Neural cell (in vitro differentiated cells): ENCODE results near the gene ZFX. TPM values are rescaled to one million over a fixed set of nuclear protein-coding genes. Genes with fewer than 3 reads are reported as not detected.

ENCODE experiments used
- H2AFZ ChIP-seq: fragments of 200-600, 300-800 bp; sonication (generic), shearing (Covaris generic); 2 replicates; pipeline ENCODE4 v1.6.0; 2014; ENCODE audit warnings: low read depth, mild to moderate bottlenecking, antibody characterized with exemption, low read length, moderate library complexity
- H3F3A ChIP-seq: fragments of 200-600 bp; shearing (Covaris generic); 2 replicates; pipeline ENCODE4 v1.6.1; 2016; ENCODE audit warnings: mild to moderate bottlenecking, moderate library complexity, mixed read lengths, antibody characterized with exemption, low read length; ENCODE audit not compliant: insufficient read depth, poor library complexity, severe bottlenecking
- H3K27ac ChIP-seq: fragments of 200-600, 300-800 bp; sonication (generic), shearing (Covaris generic); 2 replicates; pipeline ENCODE4 v1.5.1; 2014; ENCODE audit warnings: mild to moderate bottlenecking, low read length, moderate library complexity
- H3K27me3 ChIP-seq: fragments of 300-800, 200-600 bp; sonication (generic), shearing (Covaris generic); 2 replicates; pipeline ENCODE4 v1.6.0; 2014; ENCODE audit warnings: mild to moderate bottlenecking, low read depth, low read length, moderate library complexity; ENCODE audit not compliant: insufficient read depth
- H3K36me3 ChIP-seq: fragments of 300-800, 200-600 bp; sonication (generic), shearing (Covaris generic); 2 replicates; pipeline ENCODE4 v1.5.1; 2014; ENCODE audit warnings: mild to moderate bottlenecking, antibody characterized with exemption, low read length, moderate library complexity; ENCODE audit not compliant: insufficient read depth
- H3K4me2 ChIP-seq: fragments of 300-800, 200-600 bp; sonication (generic), shearing (Covaris generic); 2 replicates; pipeline ENCODE4 v1.6.0; 2014; ENCODE audit warnings: mild to moderate bottlenecking, low read length
- H3K4me3 ChIP-seq: fragments of 300-800, 200-600 bp; sonication (generic), shearing (Covaris generic); 2 replicates; pipeline ENCODE4 v1.5.1; 2014; ENCODE audit warnings: mild to moderate bottlenecking, low read length, moderate library complexity
- H3K79me2 ChIP-seq: fragments of 200-600 bp; shearing (Covaris generic); replicated peaks from 2 replicates; pipeline ENCODE4 v1.6.0; 2014; ENCODE audit warnings: mild to moderate bottlenecking, low read length, moderate library complexity; ENCODE audit not compliant: insufficient read depth
- H3K9ac ChIP-seq: fragments of 300-800, 200-600 bp; sonication (generic), shearing (Covaris generic); 2 replicates; pipeline ENCODE4 v1.6.1; 2016; ENCODE audit warnings: mild to moderate bottlenecking, low read length, mixed read lengths
- H3K9me2 ChIP-seq: fragments of 200-600 bp; shearing (Covaris generic); 2 replicates; pipeline ENCODE4 v1.6.1; 2016; ENCODE audit warnings: mild to moderate bottlenecking, low read length, mixed read lengths; ENCODE audit not compliant: insufficient read depth
- H3K9me3 ChIP-seq: fragments of 200-600, 300-800 bp; sonication (generic), shearing (Covaris generic); 2 replicates; pipeline ENCODE4 v1.6.1; 2016; ENCODE audit warnings: mild to moderate bottlenecking, mixed run types, low read length, moderate library complexity, mixed read lengths
- H4K20me1 ChIP-seq: fragments of 200-600 bp; shearing (Covaris generic); 2 replicates; pipeline ENCODE4 v1.6.1; 2016; ENCODE audit warnings: mild to moderate bottlenecking, mixed run types; ENCODE audit not compliant: insufficient read depth
- EP300 ChIP-seq: fragments of 450-650 bp; conservative IDR thresholded peaks from 2 replicates; pipeline ENCODE4 v1.6.1; 2014; ENCODE audit warnings: antibody characterized with exemption, mild to moderate bottlenecking, moderate library complexity; ENCODE audit not compliant: poor library complexity, severe bottlenecking
- EZH2 ChIP-seq: fragments of 200-600, 300-800 bp; shearing (Covaris generic), sonication (generic); IDR thresholded peaks from 2 replicates; pipeline ENCODE4 v1.6.1; 2014; ENCODE audit warnings: antibody characterized with exemption, low read length, borderline replicate concordance, mild to moderate bottlenecking; ENCODE audit not compliant: insufficient read depth, poor library complexity, severe bottlenecking
- MXI1 ChIP-seq: fragments of 450-650 bp; conservative IDR thresholded peaks from 2 replicates; pipeline ENCODE4 v1.6.1; 2014; ENCODE audit warnings: antibody characterized with exemption, mild to moderate bottlenecking; ENCODE audit not compliant: poor library complexity, severe bottlenecking
- POLR2AphosphoS5 ChIP-seq: IDR thresholded peaks from 2 replicates; pipeline ENCODE4 v1.6.1; 2012
- RAD21 ChIP-seq: fragments of 450-650 bp; conservative IDR thresholded peaks from 2 replicates; pipeline ENCODE4 v1.6.1; 2014; ENCODE audit warnings: antibody characterized with exemption, mild to moderate bottlenecking, moderate library complexity
- SMC3 ChIP-seq: fragments of 450-650 bp; conservative IDR thresholded peaks from 2 replicates; pipeline ENCODE4 v1.6.1; 2014; ENCODE audit warnings: antibody characterized with exemption, mild to moderate bottlenecking, moderate library complexity; ENCODE audit not compliant: poor library complexity
- TAF1 ChIP-seq: IDR thresholded peaks from 2 replicates; pipeline ENCODE4 v1.6.1; 2012; ENCODE audit warnings: low read depth
- polyA plus RNA-seq: library from polyadenylated mRNA; depleted of rRNA; stranded (reverse); fragments of >200 nt; gene quantifications from 2 replicates; pipeline ENCODE4 v1.2.3, GENCODE V29; 2014
- TF ChIP-seq, protein P1 (sequence below): IDR thresholded peaks from 2 replicates; pipeline ENCODE4 v1.6.1; 2012; ENCODE audit warnings: borderline replicate concordance
- TF ChIP-seq, protein P2 (sequence below): fragments of 450-650 bp; IDR thresholded peaks from 2 replicates; pipeline ENCODE4 v1.5.1; 2014; ENCODE audit warnings: antibody characterized with exemption, mild to moderate bottlenecking, moderate library complexity; ENCODE audit not compliant: poor library complexity, severe bottlenecking

The ZFX gene
- polyA plus RNA-seq, 1 donor from 2014 or later: 12.5 TPM

DNA sequence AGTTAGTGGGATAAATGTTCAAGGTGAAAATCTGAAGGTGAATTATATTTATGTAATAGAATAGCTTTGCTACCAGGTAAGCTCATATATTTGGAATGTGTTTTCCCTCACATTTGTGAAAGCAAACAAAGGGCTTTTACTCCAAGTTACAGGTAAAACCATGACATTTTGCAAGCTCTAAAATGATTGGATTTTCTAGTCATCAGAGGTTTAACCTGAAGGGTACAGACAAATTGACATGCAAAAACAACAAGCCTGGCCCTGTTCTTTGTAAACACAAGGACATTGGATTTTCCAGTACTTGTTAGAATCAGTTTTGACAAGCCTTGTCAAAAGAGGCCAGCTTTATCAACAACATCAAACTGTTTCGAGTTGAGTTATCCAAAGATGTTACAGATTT lies 51.7 kb downstream of the ZFX start:
- Histone ChIP-seq H3K9me3 (no peaks in the 10 kb centered on the region), H3K79me2 (no peaks in the 10 kb centered on the region), H3F3A (no peaks in the 10 kb centered on the region), H3K4me2 (no peak overlapping the region), H3K9ac (no peak overlapping the region), H2AFZ (no peak overlapping the region), H3K9me2 (no peaks in the 10 kb centered on the region), H3K27ac (no peak overlapping the region), H3K4me3 (no peak overlapping the region), H3K36me3 (no peaks in the 10 kb centered on the region), H4K20me1 (no peaks in the 10 kb centered on the region), H3K27me3 (no peaks in the 10 kb centered on the region)
- TF ChIP-seq, protein P1, sequence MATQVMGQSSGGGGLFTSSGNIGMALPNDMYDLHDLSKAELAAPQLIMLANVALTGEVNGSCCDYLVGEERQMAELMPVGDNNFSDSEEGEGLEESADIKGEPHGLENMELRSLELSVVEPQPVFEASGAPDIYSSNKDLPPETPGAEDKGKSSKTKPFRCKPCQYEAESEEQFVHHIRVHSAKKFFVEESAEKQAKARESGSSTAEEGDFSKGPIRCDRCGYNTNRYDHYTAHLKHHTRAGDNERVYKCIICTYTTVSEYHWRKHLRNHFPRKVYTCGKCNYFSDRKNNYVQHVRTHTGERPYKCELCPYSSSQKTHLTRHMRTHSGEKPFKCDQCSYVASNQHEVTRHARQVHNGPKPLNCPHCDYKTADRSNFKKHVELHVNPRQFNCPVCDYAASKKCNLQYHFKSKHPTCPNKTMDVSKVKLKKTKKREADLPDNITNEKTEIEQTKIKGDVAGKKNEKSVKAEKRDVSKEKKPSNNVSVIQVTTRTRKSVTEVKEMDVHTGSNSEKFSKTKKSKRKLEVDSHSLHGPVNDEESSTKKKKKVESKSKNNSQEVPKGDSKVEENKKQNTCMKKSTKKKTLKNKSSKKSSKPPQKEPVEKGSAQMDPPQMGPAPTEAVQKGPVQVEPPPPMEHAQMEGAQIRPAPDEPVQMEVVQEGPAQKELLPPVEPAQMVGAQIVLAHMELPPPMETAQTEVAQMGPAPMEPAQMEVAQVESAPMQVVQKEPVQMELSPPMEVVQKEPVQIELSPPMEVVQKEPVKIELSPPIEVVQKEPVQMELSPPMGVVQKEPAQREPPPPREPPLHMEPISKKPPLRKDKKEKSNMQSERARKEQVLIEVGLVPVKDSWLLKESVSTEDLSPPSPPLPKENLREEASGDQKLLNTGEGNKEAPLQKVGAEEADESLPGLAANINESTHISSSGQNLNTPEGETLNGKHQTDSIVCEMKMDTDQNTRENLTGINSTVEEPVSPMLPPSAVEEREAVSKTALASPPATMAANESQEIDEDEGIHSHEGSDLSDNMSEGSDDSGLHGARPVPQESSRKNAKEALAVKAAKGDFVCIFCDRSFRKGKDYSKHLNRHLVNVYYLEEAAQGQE: no peak
- TF ChIP-seq TAF1 (no peak), EZH2 (no peak), EP300 (no peak), POLR2AphosphoS5 (no peak), MXI1 (no peak), SMC3 (no peak), RAD21 (no peak)
- TF ChIP-seq, protein P2, sequence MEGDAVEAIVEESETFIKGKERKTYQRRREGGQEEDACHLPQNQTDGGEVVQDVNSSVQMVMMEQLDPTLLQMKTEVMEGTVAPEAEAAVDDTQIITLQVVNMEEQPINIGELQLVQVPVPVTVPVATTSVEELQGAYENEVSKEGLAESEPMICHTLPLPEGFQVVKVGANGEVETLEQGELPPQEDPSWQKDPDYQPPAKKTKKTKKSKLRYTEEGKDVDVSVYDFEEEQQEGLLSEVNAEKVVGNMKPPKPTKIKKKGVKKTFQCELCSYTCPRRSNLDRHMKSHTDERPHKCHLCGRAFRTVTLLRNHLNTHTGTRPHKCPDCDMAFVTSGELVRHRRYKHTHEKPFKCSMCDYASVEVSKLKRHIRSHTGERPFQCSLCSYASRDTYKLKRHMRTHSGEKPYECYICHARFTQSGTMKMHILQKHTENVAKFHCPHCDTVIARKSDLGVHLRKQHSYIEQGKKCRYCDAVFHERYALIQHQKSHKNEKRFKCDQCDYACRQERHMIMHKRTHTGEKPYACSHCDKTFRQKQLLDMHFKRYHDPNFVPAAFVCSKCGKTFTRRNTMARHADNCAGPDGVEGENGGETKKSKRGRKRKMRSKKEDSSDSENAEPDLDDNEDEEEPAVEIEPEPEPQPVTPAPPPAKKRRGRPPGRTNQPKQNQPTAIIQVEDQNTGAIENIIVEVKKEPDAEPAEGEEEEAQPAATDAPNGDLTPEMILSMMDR: no peak

DNA sequence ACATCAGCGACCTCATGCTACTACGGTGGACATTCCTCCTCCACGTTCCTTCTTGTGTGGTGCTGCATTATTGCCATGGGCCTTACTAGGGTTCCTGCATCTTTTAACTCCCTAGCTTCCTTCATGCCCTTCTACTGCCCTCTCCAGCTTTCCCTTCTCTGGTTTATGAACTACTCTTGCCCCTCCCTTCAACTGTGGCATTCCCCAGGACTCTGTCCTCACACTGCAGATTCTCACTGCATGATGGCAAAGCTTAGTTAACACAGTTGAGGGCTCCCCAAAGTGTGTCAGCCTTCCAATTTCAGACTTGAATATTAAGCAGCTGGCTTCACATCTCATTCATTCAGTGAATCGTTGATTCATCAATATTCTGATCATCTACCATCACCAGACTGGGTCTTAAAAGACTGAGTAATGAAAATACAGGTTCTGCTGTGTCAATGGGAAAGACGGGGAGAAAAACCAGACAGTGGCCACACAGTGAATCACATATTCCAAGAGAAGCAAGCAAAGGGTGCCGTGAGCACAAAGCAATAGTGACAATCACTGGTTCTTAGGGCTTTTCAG lies 53.0 kb downstream of the ZFX start:
- no peaks in the 10 kb centered on the region for H3K36me3 ChIP-seq
- H3K9me3 ChIP-seq: no peaks in the 10 kb centered on the region
- no peaks in the 10 kb centered on the region for H3K79me2 ChIP-seq
- H3F3A ChIP-seq: no peaks in the 10 kb centered on the region
- H4K20me1 ChIP-seq: no peaks in the 10 kb centered on the region
- no peak overlapping the region for H3K4me3 ChIP-seq
- H3K9ac ChIP-seq: no peak overlapping the region
- no peaks in the 10 kb centered on the region for H3K9me2 ChIP-seq
- H2AFZ ChIP-seq: no peak overlapping the region
- H3K27me3 ChIP-seq: no peaks in the 10 kb centered on the region
- H3K4me2 ChIP-seq: no peak overlapping the region
- H3K27ac ChIP-seq: no peak overlapping the region
- TF ChIP-seq MXI1 (no peak), POLR2AphosphoS5 (no peak), EZH2 (no peak), RAD21 (no peak), TAF1 (no peak), EP300 (no peak), SMC3 (no peak)
- TF ChIP-seq, protein P2: no peak
- TF ChIP-seq, protein P1: no peak
